Raji (cell line): ENCODE measurements around the gene TNFSF8.

Source experiments
- POLR2A ChIP-seq: IDR thresholded peaks from 2 replicates; pipeline ENCODE4 v1.6.1; 2011; ENCODE audit warnings: low read depth, low read length, control low read depth; ENCODE audit not compliant: insufficient read depth

The TNFSF8 gene

GRCh38 chr9:114878879-114879564, 51.4 kb downstream of the TNFSF8 start:
- TF ChIP-seq POLR2A: no peak

- TF ChIP-seq POLR2A: no peak
Observed at GRCh38 chr9:114869845-114870244, 60.5 kb downstream of the TNFSF8 start.

GRCh38 chr9:114869378-114869777, 61.0 kb downstream of the TNFSF8 start:
- no peak for TF ChIP-seq POLR2A

GRCh38 chr9:114867327-114867726, 63.1 kb downstream of the TNFSF8 start:
- TF ChIP-seq POLR2A: no peak

GRCh38 chr9:114864471-114864870, 65.9 kb downstream of the TNFSF8 start:
- no peak for TF ChIP-seq POLR2A

- no peak for TF ChIP-seq POLR2A
Observed at GRCh38 chr9:114861922-114862605, 68.3 kb downstream of the TNFSF8 start.

GRCh38 chr9:114861273-114861672, 69.1 kb downstream of the TNFSF8 start:
- no peak for TF ChIP-seq POLR2A

- no peak for TF ChIP-seq POLR2A
Observed at GRCh38 chr9:114860187-114860586, 70.2 kb downstream of the TNFSF8 start.

- TF ChIP-seq POLR2A: no peak
Observed at GRCh38 chr9:114856942-114857315, 73.5 kb downstream of the TNFSF8 start.

GRCh38 chr9:114856215-114856941, 74.0 kb downstream of the TNFSF8 start:
- TF ChIP-seq POLR2A: no peak

GRCh38 chr9:114855488-114855887, 74.9 kb downstream of the TNFSF8 start:
- TF ChIP-seq POLR2A: no peak

GRCh38 chr9:114854736-114855355, 75.5 kb downstream of the TNFSF8 start:
- TF ChIP-seq POLR2A: no peak

GRCh38 chr9:114853071-114853855, 77.1 kb downstream of the TNFSF8 start:
- no peak for TF ChIP-seq POLR2A

- no peak for TF ChIP-seq POLR2A
Observed at GRCh38 chr9:114852050-114852594, 78.3 kb downstream of the TNFSF8 start.
